GM21737 (cell line): Measurements from ENCODE around the gene DAB2.
"Not testable (repeated sequence)": the region's sequence is repeated elsewhere in the genome, so short reads cannot be mapped to it uniquely, and the experiment has no call there.

Experiments used
- ATAC-seq: cut with Tn5 transposase; IDR thresholded peaks from one replicate; pipeline ENCODE4 v1.9.1; 2021; ENCODE audit warnings: mild to moderate bottlenecking, moderate library complexity; ENCODE audit not compliant: unreplicated experiment

Gene DAB2

DNA sequence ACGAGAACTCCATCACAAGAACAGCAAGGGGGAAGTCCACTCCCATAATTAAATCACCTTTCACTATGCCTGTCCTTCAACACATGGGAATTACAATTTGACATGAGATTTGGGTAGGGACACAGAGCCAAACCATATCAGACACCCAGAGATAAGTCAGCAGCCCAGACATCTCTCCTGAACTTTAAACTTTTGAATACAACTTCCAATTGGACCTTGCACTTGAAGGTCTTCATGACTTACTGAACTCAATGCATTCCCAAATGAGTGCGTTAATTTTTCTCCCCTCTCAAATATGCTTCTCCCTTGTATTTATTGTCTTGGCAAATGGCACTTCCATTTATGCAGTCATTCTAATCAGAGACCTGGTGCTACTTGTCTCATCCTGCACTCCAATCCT, 72.6 kb downstream of the DAB2 start:
- no peak for ATAC-seq

GRCh38 chr5:39349484-39349883, 75.3 kb downstream of the DAB2 start:
- no peak for ATAC-seq

DNA sequence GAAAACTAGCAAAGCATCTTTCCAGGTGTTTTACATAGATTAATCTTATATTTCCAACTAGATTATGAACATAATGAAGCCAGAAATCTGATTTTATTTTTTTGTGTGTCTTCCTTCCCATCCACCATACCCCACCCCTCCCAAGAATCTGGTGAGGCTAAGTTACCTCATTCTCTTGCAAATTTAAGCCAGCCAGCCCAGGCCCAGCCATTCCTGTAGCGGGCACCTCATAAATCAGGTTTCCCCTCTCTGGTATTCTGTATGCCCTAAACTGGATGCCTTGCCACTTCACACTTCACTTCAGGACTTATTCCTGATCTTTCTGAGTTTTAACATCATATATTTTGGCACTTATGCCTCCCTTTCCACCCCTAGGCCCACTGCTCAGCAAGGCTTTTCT, 82.3 kb downstream of the DAB2 start:
- ATAC-seq = no peak

DNA sequence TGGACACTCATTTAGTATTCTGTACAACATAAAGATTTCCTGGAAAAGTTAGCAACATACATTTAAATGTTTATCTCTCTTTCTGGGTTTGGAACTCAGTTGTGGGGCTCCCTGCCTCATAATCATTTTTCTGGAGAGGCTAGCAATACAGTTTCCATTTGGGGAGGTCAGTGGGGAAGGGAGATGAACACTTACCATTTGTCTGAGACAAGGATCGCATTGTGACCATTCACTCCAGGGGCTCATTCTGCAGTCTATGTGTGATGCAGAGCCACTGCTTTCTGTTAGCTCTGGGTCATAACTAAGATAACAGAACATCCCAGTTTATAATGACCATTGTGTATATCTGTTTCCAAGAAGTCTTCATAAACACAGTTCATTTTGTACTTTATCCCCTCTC, 82.9 kb downstream of the DAB2 start:
- no peak for ATAC-seq

DNA sequence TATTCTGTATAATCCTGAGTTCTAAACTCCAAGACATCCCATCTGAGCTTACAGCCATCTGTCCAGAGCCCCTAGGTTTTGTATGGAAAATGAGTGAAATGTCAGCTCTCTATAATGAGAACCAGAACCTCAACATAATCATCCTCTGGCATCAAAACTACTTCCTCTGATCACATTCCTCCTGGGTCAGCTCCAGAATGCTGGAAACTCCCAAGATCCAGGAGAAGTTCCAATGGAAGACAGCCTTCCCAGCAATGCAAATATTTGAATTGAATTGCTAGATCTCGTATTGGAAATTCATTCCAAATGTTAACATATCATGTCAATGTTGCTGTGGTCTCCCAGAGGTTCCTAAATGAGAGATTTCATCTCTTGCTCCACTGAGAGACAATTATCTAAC, 84.3 kb downstream of the DAB2 start:
- no peak for ATAC-seq

DNA sequence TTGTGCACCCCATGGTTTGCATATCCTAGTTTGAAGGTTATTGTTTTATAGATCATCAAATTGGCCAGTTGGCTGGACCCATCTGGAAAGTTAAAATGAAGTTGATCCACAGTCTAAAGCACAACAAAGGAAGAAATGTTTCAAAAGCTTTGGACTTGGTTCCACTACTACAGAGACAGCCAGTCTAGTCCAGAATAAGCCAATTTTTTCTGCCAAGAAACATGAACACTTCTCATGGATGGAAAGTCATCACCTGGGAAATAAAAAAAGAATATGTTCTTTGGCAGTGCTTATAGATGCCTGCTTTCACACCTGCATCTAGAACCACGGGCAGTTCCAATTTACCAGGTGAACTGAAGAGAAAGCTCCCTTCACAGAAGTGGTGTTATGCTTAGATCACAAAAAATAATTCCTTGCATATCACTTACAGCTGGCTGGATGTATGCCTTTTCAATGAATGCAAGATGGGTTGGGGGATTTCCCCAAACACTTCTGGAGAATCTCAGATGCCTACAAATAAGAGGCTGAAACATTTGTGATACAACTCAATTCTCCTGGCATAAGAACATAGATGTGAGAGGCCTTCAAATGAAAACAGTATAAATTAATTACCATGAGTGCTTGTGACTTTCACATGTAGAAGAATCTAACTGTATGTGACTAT, 87.4 kb downstream of the DAB2 start:
- no peak for ATAC-seq

- ATAC-seq = not testable (repeated sequence)
Observed at GRCh38 chr5:39334296-39334695, 90.5 kb downstream of the DAB2 start.

GRCh38 chr5:39333104-39333503, 91.7 kb downstream of the DAB2 start:
- ATAC-seq = no peak

DNA sequence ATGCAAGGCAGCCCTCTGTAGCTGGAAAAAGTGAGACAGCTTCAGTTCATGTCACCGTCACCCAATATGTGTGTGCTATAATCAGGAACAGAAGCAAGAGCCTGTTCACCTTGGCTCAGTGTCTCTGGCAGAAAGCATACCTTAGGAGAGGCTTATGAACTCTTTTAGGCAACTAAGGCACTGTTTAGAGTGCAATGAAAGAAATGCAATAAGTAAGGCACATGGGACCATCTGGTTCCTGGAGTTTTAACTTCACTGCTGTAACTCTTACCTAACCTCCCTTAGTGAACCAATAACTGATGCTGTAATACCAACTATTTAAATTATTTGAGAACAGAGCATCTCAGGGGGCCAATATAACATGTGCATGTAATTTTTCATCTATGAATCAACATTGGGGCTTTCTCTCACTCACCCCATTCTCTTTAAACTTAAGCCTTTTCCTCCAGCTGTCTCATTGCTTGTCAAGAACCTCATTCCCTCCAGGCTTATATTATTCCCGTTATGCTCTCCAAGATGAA, 92.9 kb downstream of the DAB2 start:
- ATAC-seq = no peak

DNA sequence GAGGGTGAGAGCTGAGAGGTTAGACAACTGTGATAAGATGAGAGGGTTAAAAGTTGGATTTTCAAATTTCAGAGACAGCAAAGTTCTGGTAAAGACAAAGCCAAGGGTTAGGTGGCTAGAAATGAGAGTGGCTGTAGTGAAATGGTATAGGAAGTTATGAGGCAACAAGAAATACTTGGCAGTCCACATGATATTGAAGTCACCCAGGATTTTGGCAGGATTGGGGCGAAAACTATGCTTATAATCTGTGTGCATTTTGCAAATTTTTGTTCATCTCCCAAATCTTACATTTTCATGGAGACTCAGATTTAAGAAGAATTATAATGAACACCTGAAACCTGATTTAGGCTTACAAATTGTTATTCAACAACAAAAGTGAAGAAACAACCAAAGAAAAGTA, 96.0 kb downstream of the DAB2 start:
- no peak for ATAC-seq

DNA sequence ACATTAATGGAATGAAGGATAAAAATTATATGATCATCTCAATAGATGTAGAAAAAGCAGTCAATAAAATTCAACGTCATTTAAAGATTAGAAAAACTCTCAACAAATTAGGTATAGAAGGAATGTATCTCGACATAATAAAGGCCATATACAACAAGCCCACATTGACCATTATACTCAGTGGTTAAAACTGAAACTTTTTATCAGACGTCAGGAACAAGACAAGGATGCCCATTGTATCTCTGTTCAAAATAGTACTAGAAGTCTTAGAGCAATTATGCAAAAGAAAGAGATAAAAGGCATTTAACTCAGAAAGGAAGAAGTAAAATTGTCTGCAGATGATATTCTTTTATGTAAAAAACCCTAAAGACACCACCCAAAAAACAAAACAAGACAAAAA, 101.2 kb downstream of the DAB2 start:
- ATAC-seq = no peak
